ENCODE measurements around the gene GNG2. TPM values are rescaled to one million over a fixed set of nuclear protein-coding genes. Genes with fewer than 3 reads are reported as not detected.

GNG2 gene
- total and polyA plus RNA-seq, 2 of the 8 experiments (the other 6 are each of a cell fraction or from before 2014, with no cell fraction given): 8.2 to 17.9 TPM

DNA sequence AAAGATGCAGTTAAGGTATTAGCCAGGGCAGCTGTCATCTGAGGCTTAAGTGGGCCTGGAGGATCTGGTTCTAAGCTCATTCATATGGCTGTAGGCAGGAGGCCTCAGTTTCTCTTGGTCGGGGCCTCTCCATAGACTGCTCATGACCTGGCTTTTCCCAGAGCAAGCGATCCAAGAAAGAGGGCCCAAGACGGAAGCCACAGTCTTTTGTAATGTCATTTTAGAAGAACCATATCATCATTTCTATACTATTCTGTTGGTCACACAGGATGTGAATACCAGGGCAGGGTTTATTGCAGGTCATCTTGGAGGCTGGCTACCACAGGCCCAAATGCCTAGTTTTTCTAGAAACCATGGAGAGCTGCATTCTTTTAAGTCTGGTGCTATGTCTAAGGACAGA lies 47.7 kb downstream of the GNG2 start:
- no peak overlapping the region for H2BK20ac ChIP-seq (ENCODE audit: low read length)
- no peaks in the 10 kb centered on the region for H3K79me1 ChIP-seq (ENCODE audit: low read depth, low read length)
- no peak overlapping the region for H2AFZ ChIP-seq (ENCODE audit: low read length)
- no peak overlapping the region for H2BK15ac ChIP-seq (ENCODE audit: low read length)
- H4K5ac ChIP-seq (ENCODE audit: insufficient read length, low read depth, low read length): no peak overlapping the region
- H3K4me2 ChIP-seq (ENCODE audit: insufficient read depth in 1 of 2, low read depth in 2 of 2, low read length in 2 of 2): no peak overlapping the region
- peaks cover 0 to 2% (median 0%) of the 10 kb centered on the region in 4 experiments; a peak in 1 of 7 replicates for H3K4me1 ChIP-seq (replicated peaks in 1 of 4; ENCODE audit: control insufficient read depth in 3 of 4, insufficient read depth in 4 of 4, low read length in 3 of 4)
- H4K20me1 ChIP-seq (replicated peaks in 1 of 2; ENCODE audit: control insufficient read depth in 1 of 2, insufficient read depth in 2 of 2, low read length in 2 of 2): no peaks in the 10 kb centered on the region
- H2AK5ac ChIP-seq (ENCODE audit: low read depth, low read length): no peak overlapping the region
- no peak for DNase-seq (ENCODE audit: low read depth in 1 of 2, low spot score in 2 of 2)
- no peaks in the 10 kb centered on the region for H3K79me2 ChIP-seq (ENCODE audit: control insufficient read depth in 1 of 2, insufficient read depth in 2 of 2, low read length in 2 of 2)
- WGBS, 2 experiments (ENCODE audit: extremely low coverage in 1 of 2, insufficient coverage in 1 of 2, insufficient read length in 1 of 2, insufficient replicate concordance in 2 of 2, low coverage in 1 of 2, low lambda C conversion rate in 2 of 2, missing lambda C conversion rate in 1 of 2): 84% methylated on average over 3 of the region's 3 CpGs; no CpG with 5 or more reads in 1 of the 2 experiments
- no peak overlapping the region for H3K4me3 ChIP-seq (ENCODE audit: extremely low read depth in 1 of 4, insufficient read depth in 2 of 4, low read depth in 3 of 4, low read length in 4 of 4)
- no peak overlapping the region for H3K18ac ChIP-seq (ENCODE audit: extremely low read depth, low read length)
- H3K23ac ChIP-seq (ENCODE audit: insufficient read length): no peak overlapping the region
- no peak overlapping the region for H3K27ac ChIP-seq (ENCODE audit: low read depth, low read length)
- no peak overlapping the region for H2BK12ac ChIP-seq (ENCODE audit: low read depth, low read length)
- H3K23me2 ChIP-seq (ENCODE audit: low read depth, low read length): no peaks in the 10 kb centered on the region
- H4K91ac ChIP-seq (replicated peaks; ENCODE audit: insufficient read length, low read length): no peak overlapping the region
- CTCF ChIA-PET (ENCODE audit: partially characterized antibody): no interaction called here
- no peak overlapping the region for H3K56ac ChIP-seq (replicated peaks; ENCODE audit: insufficient read length, low read depth, low read length)
- no peak overlapping the region for H4K8ac ChIP-seq (ENCODE audit: extremely low read depth, insufficient read depth, low read length)
- no peaks in the 10 kb centered on the region for H3K9me3 ChIP-seq (ENCODE audit: insufficient read depth in 2 of 2, low read depth in 1 of 2, low read length in 1 of 2)
- FAIRE-seq: no peak
- POLR2A ChIA-PET (ENCODE audit: partially characterized antibody): no interaction called here
- H3K36me3 ChIP-seq (ENCODE audit: control insufficient read depth in 2 of 4, insufficient read depth in 4 of 4, low read length in 3 of 4): no peaks in the 10 kb centered on the region
- no peak overlapping the region for H3K14ac ChIP-seq (ENCODE audit: insufficient read length)
- no peaks in the 10 kb centered on the region for H3K27me3 ChIP-seq (replicated peaks in 1 of 4; ENCODE audit: control insufficient read depth in 3 of 4, extremely low read depth in 1 of 4, insufficient read depth in 3 of 4, low read length in 3 of 4)
- H2BK5ac ChIP-seq (ENCODE audit: low read depth, low read length): no peak overlapping the region
- no peak for TF ChIP-seq TAF7 (optimal IDR thresholded peaks at IDR 0.05; ENCODE audit: borderline replicate concordance, low read depth, low read length)
- no peak for TF ChIP-seq SAP30 (IDR thresholded peaks at IDR 0.05; ENCODE audit: insufficient read depth, insufficient replicate concordance, low read length)
- TF ChIP-seq JUN (IDR thresholded peaks at IDR 0.05; ENCODE audit: low read depth, low read length): no peak
- no peak for TF ChIP-seq KDM5A (IDR thresholded peaks at IDR 0.05; ENCODE audit: low read length)
- no peak for TF ChIP-seq HDAC6 (IDR thresholded peaks at IDR 0.05; ENCODE audit: low read depth, low read length)
- TF ChIP-seq PHF8 (conservative IDR thresholded peaks at IDR 0.05; ENCODE audit: low read depth, low read length): no peak
- TF ChIP-seq, protein P1, sequence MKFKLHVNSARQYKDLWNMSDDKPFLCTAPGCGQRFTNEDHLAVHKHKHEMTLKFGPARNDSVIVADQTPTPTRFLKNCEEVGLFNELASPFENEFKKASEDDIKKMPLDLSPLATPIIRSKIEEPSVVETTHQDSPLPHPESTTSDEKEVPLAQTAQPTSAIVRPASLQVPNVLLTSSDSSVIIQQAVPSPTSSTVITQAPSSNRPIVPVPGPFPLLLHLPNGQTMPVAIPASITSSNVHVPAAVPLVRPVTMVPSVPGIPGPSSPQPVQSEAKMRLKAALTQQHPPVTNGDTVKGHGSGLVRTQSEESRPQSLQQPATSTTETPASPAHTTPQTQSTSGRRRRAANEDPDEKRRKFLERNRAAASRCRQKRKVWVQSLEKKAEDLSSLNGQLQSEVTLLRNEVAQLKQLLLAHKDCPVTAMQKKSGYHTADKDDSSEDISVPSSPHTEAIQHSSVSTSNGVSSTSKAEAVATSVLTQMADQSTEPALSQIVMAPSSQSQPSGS (IDR thresholded peaks at IDR 0.05; ENCODE audit: low read length): no peak
- no peak for TF ChIP-seq ASH2L (IDR thresholded peaks at IDR 0.05; ENCODE audit: low read length)
- TF ChIP-seq TAF1 (IDR thresholded peaks at IDR 0.05; ENCODE audit: low read depth, low read length): no peak
- no peak overlapping the region for H2BK120ac ChIP-seq (replicated peaks; ENCODE audit: low read depth, low read length)
- H3K9ac ChIP-seq (replicated peaks in 1 of 4; ENCODE audit: extremely low read depth in 1 of 4, low read depth in 3 of 4, low read length in 3 of 4): no peak overlapping the region
- no peak overlapping the region for H3K4ac ChIP-seq (replicated peaks; ENCODE audit: insufficient read length, low read depth, low read length)
